NCI-H2081 (cell line): ENCODE data around the gene ARVCF.
"Not testable (repeated sequence)": the region's sequence is repeated elsewhere in the genome, so short reads cannot be mapped to it uniquely, and the experiment has no call there.

Experiments used
- DNase-seq, 2 experiments: peaks; one replicate each; lab custom pipeline; 2025; lab: John Stamatoyannopoulos, UW

ARVCF gene

DNA sequence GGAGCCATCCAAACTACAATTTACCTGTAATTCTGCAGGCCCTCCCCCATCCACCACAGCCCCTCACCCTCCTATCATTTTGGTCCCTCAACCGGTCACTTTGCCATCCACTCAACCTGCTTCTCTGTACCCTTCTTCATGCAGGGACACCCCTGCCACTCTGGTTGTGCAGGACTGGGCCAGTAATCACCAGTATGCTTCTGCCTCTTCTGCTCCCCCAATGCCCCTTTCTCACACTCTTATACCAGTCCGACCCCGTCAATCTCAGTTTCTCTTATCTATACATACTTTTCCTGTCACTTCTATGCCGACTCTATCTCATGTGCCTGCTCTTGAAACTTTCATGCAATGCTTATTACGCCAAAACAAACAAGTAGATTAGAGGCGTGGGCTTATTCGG is 80.1 kb downstream of the ARVCF start:
- no peak for DNase-seq

DNA sequence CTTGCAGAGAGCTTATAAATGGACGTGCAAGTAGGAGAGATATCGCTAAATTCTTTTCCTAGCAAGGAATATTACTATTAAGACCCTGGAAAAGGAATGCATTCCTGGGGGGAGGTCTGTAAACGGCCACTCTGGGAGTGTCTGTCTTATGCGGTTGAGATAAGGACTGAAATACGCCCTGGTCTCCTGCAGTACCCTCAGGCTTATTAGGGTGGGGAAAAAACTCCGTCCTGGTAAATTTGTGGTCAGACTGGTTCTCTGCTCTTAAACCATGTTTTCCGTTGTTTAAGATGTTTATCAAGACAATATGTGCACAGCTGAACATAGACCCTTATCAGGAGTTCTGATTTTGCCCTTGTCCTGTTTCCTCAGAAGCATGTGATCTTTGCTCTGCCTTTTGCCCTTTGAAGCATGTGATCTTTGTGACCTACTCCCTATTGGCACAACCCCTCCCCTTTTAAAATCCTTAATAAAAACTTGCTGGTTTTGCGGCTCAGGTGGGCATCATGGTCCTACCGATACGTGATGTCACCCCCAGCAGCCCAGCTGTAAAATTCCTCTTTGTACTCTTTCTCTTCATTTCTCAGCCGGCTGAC is 81.4 kb downstream of the ARVCF start:
- not testable (repeated sequence) for DNase-seq

DNA sequence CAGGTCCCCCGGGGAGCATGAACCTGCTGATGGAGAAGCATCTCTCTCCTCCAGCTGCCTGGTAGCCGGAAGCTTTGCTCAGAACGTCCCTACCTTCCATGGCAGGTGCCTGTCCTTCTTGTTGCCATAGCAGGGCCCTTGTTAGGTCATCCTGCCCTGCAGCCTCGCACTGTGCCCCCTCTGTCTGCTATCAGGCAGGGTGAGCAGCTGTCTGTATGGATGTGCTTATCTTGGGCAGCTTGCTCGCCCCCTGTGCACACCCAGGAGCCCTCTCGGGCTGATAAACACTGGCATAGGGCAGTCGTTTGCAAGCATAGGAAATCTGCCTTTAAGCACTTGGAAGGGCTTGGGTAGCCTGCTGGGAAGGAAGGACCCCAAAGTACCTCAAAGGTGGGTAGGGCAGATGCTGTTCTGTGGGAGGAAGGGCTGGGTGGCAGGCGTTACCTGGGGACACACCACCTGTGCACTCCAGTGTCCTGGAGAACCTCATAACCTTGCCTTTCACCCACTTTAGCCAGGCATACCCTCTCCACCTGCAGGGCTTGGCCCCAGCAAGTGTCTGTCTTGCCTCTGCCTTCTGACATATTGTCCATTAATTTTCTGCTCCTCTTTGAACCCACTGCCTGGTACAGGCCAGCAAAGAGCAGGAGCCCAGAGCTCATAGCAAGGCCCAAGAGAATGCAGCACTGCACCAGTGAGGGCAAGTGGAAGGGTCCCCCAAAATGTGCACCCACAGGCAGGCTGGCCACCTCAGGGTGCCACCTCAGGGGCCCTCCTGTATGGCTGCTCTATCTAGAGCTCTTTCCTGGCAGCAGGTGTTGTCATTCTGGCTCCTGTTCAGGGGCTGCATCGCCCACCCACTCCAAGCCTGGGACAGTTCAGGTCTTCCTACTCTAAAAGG is 83.0 kb downstream of the ARVCF start:
- DNase-seq: peak in 1 of 2 experiments; percentile 82

DNA sequence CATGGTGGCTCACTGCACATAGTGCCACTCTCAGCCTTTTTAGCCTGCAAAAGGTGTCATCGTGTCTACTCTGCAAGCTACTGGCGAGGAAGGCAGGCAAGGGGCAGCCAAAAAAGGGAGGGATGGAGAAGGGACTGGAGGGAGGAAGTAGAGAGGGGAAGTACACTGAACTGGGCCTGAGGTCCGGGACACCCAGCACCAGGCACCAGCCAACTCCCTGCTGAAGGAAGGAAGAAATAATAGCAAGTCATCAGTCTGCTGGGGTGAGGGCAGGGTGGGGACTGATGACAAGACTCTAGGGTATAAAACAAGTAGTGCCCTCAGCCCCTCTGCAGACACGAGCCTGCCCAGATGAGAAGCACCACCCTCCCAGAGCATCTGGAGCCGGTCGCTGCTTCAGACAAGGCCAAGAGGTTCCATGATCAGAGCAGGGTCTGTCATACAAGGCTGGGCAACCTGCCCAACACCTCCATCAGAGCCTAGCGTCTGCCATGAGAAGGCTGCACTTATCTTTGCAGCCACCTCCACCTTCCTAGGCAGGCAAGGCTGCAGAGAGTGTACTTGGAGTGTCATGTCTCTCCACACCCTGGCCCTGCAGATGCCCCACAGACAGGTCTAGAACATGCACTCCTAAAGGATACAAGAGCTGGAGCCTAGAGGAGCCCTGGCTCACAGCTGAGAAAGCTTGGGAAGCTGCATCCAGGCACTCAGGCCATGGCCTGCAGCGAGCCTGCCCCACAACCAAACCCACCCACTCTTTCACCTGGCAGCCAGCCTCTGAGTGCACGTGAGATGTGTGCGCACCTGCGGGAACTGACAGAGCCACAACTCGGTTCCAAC is 84.0 kb downstream of the ARVCF start:
- DNase-seq: peak; percentile 62 to 83

DNA sequence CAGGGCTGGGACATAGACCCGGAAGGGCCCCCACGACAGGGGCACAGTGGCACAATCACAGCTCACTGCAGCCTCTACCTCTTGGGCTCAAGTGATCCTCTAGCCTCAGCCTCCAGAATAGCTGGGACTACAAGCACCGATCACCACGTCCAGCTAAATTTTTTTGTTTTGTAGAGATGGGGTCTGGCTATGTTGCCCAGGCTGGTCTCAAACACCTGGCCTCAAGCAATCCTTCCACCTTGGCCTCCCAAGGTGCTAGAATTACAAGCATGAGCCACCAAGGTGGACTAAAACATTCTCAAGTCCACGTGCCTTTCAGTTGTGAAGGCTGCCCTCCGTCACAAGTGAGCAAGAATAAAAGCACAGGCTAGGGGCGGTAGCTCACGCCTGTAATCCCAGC is 85.1 kb downstream of the ARVCF start:
- no peak for DNase-seq

DNA sequence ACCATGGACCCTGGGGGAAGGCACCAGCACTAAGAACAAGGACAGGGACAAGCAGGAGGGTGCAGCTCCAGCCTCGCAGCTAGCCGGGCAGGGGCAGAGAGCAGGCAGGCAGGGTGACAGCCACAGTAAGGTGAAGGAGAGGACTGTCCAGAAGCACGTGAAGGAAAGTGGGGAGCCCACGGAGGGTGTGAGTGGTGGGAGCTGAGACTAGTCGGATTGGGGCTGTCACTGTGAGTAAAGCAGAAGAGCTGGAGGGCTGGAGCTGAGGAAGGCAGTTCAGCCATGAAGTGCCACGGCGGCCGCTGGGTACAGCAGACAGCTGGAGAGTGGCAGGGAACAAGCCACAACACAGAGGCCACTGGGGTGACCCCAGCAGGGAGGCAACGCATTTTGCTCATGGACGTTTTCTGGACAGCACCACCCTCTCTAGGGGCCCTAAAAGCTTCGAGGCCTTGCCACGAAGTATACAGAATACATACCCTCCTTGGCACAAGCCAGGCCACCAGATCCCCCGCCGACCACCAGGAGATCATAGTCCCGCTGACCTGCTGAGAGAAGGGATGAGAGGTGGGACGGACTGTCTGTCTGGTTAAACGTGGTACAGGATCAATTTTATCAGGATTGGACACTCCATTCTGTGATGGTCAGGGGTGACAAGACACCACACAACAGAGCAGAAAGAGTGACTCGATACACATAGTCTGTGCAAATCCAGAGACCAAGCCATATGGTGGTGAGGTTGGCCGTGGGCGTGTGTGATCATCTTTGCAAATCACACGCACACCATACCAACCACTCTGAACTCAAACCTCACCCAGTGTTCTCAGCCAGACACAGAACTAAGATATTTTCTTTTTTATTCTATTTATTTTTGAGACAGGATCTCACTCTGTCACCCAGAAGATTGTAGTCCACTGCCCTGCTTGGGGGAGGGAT is 85.8 kb downstream of the ARVCF start:
- DNase-seq: no peak

DNA sequence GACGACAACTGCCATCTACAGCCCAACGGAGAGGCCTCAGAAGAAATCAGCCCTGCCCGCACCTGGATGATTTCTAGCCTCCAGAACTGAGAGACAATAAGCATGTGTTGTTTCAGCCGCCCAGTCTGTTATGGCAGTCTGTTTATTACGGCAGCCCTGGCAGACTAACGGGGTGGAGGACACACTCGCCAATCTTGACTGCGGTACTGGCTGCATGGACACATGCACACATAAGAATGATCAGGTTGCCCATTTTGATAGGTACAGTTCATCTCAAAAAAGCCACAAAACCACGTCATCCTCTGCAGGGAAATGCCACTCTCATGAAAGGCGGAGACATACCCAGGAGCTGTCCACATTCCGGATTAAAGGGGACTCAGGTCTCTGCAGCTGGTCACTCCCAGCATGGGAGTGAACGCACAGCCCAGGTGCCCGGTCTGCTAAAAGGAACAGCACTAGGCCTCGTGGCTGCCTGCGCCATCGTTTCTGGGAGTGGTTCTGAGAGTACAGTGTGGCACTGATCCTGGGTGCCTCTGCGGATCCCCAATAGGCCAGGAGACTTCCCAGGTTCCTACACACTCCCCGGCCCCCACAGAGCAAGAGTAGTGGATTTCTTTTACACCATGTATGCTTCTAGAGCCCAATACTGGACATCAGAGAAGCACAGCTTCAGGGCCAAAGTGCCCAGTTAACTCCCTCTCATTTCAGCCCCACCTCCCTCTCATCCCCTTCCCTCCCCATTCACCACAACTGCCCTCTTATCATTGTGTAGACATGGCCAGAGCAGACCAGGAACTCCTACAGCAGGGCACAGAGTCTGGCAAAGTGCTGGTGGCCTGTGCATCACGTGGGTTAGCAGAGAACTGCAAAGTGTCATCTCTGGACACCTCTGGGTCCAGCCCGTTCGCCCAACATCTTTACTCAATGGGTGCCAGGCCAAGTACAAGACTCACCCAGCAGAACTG is 86.8 kb downstream of the ARVCF start:
- DNase-seq: no peak

DNA sequence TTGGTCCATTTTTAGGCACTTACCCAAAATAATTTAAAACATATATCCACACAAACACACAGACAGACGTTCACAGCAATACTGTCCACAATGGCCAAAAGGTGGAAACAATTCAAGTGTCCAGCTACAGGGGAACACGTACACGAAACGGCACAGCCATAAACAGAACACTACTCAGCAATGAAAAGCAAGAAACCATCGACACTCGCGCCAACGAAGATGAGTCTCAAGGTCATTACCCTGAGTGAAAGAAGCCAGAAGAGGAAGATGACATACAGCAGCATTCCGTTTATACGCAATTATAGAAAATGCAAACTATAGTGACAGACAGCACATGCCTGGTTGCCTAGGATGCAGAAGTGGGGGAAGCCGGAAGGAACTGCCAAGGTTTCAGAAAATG is 88.4 kb downstream of the ARVCF start:
- DNase-seq: no peak

DNA sequence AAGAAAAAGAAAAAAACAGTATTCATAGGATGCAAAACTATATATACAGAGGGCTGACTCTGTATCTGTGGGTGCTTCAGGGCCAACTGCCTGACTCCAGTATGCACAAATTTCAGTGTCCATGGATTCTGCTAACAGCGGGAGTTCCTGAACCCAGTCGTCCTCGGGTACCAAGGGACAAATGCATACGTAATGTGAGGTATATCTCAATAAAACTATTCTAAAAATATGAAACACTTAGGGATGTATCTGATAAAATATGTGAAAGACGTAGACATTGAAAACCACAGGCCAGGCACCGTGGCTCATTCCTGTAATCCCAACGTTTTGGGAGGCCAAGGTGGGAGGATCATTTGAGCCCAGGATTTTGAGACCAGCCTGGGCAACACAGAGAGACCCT is 88.9 kb downstream of the ARVCF start:
- DNase-seq: no peak

DNA sequence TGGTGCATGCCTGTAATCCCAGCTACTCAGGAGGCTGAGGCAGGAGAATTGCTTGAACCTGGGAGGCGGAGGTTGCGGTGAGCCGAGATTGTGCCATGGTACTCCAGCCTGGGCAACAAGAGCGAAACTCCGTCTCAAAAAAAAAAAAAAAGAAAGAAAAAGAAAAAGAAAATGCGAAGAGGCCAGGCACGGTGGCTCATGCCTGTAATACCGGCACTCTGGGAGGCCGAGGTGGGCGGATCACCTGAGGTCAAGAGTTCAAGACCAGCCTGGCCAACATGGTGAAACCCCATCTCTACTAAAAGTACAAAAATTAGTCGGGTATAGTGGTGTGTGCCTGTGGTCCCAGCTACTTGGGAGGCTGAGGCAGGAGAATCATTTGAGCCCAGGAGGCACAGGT is 90.6 kb downstream of the ARVCF start:
- DNase-seq: not testable (repeated sequence)

DNA sequence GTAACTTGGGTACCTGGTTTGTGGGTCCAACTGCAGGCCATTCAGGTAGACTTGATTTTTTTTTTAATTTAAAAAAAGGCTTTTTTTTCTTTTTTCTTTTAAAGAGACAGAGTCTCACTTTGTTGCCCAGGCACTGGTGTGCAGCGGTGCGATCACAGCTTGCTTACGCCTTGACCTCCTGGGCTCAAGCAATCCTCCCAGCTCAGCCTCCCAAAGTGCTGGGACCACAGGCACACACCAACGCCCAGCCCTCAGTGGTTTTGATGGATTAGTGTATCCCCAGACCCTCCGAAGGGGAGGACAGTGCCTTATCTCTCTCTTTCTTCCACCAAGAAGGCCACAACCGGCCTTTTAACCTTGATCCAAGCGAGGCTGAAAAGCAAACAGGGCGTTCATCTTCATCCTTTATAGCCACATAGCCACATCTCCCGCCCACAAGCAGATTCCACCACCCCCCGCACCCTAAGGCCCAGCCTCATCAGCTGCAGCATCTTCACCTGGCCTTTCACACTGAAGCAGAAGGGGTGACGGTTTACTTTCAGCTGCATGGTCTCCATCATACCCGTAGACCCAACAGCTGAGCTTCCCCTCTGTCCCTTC is 92.6 kb downstream of the ARVCF start:
- DNase-seq: no peak

DNA sequence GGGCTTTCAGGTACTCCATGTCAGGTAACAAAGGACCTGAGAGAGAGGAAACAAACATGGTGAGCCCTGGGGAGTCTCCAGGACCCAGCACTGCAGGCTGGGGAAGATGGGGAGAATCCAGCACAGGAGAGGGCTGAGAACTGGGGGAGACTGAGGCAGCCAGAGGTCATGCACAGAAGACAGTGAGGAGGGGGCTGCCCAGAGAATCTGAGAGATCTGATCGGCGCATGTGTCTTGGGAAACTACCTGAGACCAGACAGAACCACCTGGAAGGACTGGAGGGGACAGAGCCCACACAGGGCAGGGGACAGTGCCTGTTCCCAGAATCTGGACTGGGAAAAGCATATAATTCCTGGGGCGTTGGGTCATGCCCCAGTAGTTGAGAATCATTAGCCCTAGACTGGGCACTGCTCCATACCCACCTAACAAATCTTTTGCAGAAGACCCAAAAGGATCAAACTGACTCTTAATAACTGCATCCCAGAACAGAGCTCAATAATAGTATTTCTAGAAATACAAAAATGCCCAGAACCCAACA is 95.0 kb downstream of the ARVCF start:
- DNase-seq: no peak
